Measurements from ENCODE around the gene TMEM50A. TPM values are rescaled to one million over a fixed set of nuclear protein-coding genes. Genes with fewer than 3 reads are reported as not detected.
"Not testable (repeated sequence)": the region's sequence is repeated elsewhere in the genome, so short reads cannot be mapped to it uniquely, and the experiment has no call there.

Gene TMEM50A
- total RNA-seq (118 TPM), polyA plus RNA-seq (ENCODE audit: insufficient read depth, low read depth, low replicate concordance) (115 TPM)
- long read RNA-seq, donor 1, transcript TMEM50A-201 (7 exons, 2,683 nt) = major isoform, 22 of 22 reads
- long read RNA-seq, donor 1, partial matches to known transcripts = 0 of 22 reads
- long read RNA-seq, donor 1, other reads (novel, unspliced or antisense) = 0 of 22 reads
- long read RNA-seq, donor 2, transcript TMEM50A-201 (7 exons, 2,683 nt) = major isoform, 50 of 65 reads
- long read RNA-seq, donor 2, partial matches to known transcripts = 13 of 65 reads
- long read RNA-seq, donor 2, other reads (novel, unspliced or antisense) = 0 of 65 reads
- long read RNA-seq, donor 3, transcript TMEM50A-201 (7 exons, 2,683 nt) = major isoform, 60 of 71 reads
- long read RNA-seq, donor 3, partial matches to known transcripts = 8 of 71 reads
- long read RNA-seq, donor 3, other reads (novel, unspliced or antisense) = 0 of 71 reads
- long read RNA-seq, donor 4, transcript TMEM50A-201 (7 exons, 2,683 nt) = major isoform, 46 of 53 reads
- long read RNA-seq, donor 4, partial matches to known transcripts = 7 of 53 reads
- long read RNA-seq, donor 4, other reads (novel, unspliced or antisense) = 0 of 53 reads
- long read RNA-seq, donor 5, partial matches to known transcripts = 0 of 1 reads
- long read RNA-seq, donor 5, other reads (novel, unspliced or antisense) = 0 of 1 reads
- long read RNA-seq, donor 6, transcript TMEM50A-201 (7 exons, 2,683 nt) = major isoform, 68 of 137 reads
- long read RNA-seq, donor 6, partial matches to known transcripts = 65 of 137 reads
- long read RNA-seq, donor 6, other reads (novel, unspliced or antisense) = 0 of 137 reads
- long read RNA-seq, donor 7, transcript TMEM50A-201 (7 exons, 2,683 nt) = major isoform, 67 of 75 reads
- long read RNA-seq, donor 7, partial matches to known transcripts = 3 of 75 reads
- long read RNA-seq, donor 7, other reads (novel, unspliced or antisense) = 4 of 75 reads
- long read RNA-seq, donor 8, transcript TMEM50A-201 (7 exons, 2,683 nt) = major isoform, 38 of 136 reads
- long read RNA-seq, donor 8, partial matches to known transcripts = 96 of 136 reads
- long read RNA-seq, donor 8, other reads (novel, unspliced or antisense) = 0 of 136 reads
- long read RNA-seq, donor 9, transcript TMEM50A-201 (7 exons, 2,683 nt) = major isoform, 19 of 22 reads
- long read RNA-seq, donor 9, partial matches to known transcripts = 0 of 22 reads
- long read RNA-seq, donor 9, other reads (novel, unspliced or antisense) = 0 of 22 reads
- long read RNA-seq, donor 10, transcript TMEM50A-201 (7 exons, 2,683 nt) = major isoform, 32 of 64 reads
- long read RNA-seq, donor 10, partial matches to known transcripts = 32 of 64 reads
- long read RNA-seq, donor 10, other reads (novel, unspliced or antisense) = 0 of 64 reads

- no peak for TF ChIP-seq CTCF (IDR thresholded peaks at IDR 0.05; ENCODE audit: borderline replicate concordance, extremely low read depth, insufficient read depth)
- Histone ChIP-seq H3K27me3 (ENCODE audit: control insufficient read depth, insufficient read depth, low read length) (no peaks in the 10 kb centered on the region), H3K9me3 (ENCODE audit: control insufficient read depth in 2 of 3, insufficient read depth in 1 of 3, low read length in 3 of 3) (no peaks in the 10 kb centered on the region), H3K27ac (ENCODE audit: low read depth in 2 of 2, low read length in 2 of 2) (peak within 1 kb of the TSS; percentile 94), H3K9ac (ENCODE audit: low read length in 3 of 3) (peak within 1 kb of the TSS; percentile 72 to 88 (median 77)), H3K4me3 (ENCODE audit: low read length in 3 of 3) (peak within 1 kb of the TSS; percentile 83 to 92 (median 88)), H3K36me3 (ENCODE audit: control insufficient read depth in 2 of 3, insufficient read depth in 3 of 3, low read length in 3 of 3) (peaks cover 0 to 2% (median 0%) of the 10 kb centered on the region in 3 donors), H3K4me1 (ENCODE audit: control insufficient read depth in 2 of 3, insufficient read depth in 2 of 3, low read depth in 1 of 3, low read length in 3 of 3) (peaks cover 0 to 3% (median 0%) of the 10 kb centered on the region in 3 donors)
- FAIRE-seq = no peak
- intact Hi-C loops (cut with DNase I) = no loop called here
- DNase-seq = peak; percentile 93 to 96 (median 95)
Observed at GRCh38 chr1:25338188-25338981, at the start of gene TMEM50A. TSS of gene TMEM50A (plus strand) at chr1:25338334. CDS start at chr1:25340487, 2,153 bp downstream.

- H3K9me3 ChIP-seq (ENCODE audit: control insufficient read depth in 2 of 3, insufficient read depth in 1 of 3, low read length in 3 of 3); FAIRE-seq; H3K4me1 ChIP-seq (ENCODE audit: control insufficient read depth in 2 of 3, insufficient read depth in 2 of 3, low read depth in 1 of 3, low read length in 3 of 3); H3K9ac ChIP-seq (ENCODE audit: low read length in 3 of 3); H3K27ac ChIP-seq (ENCODE audit: low read depth in 2 of 2, low read length in 2 of 2); H3K4me3 ChIP-seq (ENCODE audit: low read length in 3 of 3); H3K27me3 ChIP-seq (ENCODE audit: control insufficient read depth, insufficient read depth, low read length); intact Hi-C loops (cut with DNase I); H3K36me3 ChIP-seq (ENCODE audit: control insufficient read depth in 2 of 3, insufficient read depth in 3 of 3, low read length in 3 of 3); DNase-seq: not testable (repeated sequence)
Observed at GRCh38 chr1:25288573-25289101, 49.5 kb upstream of the TMEM50A start.

- H3K27ac ChIP-seq (ENCODE audit: low read depth in 2 of 2, low read length in 2 of 2); intact Hi-C loops (cut with DNase I); H3K4me3 ChIP-seq (ENCODE audit: low read length in 3 of 3); H3K27me3 ChIP-seq (ENCODE audit: control insufficient read depth, insufficient read depth, low read length); H3K9me3 ChIP-seq (ENCODE audit: control insufficient read depth in 2 of 3, insufficient read depth in 1 of 3, low read length in 3 of 3); H3K4me1 ChIP-seq (ENCODE audit: control insufficient read depth in 2 of 3, insufficient read depth in 2 of 3, low read depth in 1 of 3, low read length in 3 of 3); DNase-seq; H3K9ac ChIP-seq (ENCODE audit: low read length in 3 of 3); H3K36me3 ChIP-seq (ENCODE audit: control insufficient read depth in 2 of 3, insufficient read depth in 3 of 3, low read length in 3 of 3); FAIRE-seq: not testable (repeated sequence)
Observed at GRCh38 chr1:25290043-25290442, 48.1 kb upstream of the TMEM50A start.

GRCh38 chr1:25293426-25293825 is 44.7 kb upstream of the TMEM50A start:
- intact Hi-C loops (cut with DNase I); H3K9me3 ChIP-seq (ENCODE audit: control insufficient read depth in 2 of 3, insufficient read depth in 1 of 3, low read length in 3 of 3); H3K36me3 ChIP-seq (ENCODE audit: control insufficient read depth in 2 of 3, insufficient read depth in 3 of 3, low read length in 3 of 3); H3K4me3 ChIP-seq (ENCODE audit: low read length in 3 of 3); H3K27ac ChIP-seq (ENCODE audit: low read depth in 2 of 2, low read length in 2 of 2); H3K27me3 ChIP-seq (ENCODE audit: control insufficient read depth, insufficient read depth, low read length); FAIRE-seq; DNase-seq; H3K9ac ChIP-seq (ENCODE audit: low read length in 3 of 3); H3K4me1 ChIP-seq (ENCODE audit: control insufficient read depth in 2 of 3, insufficient read depth in 2 of 3, low read depth in 1 of 3, low read length in 3 of 3): not testable (repeated sequence)

- FAIRE-seq = not testable (repeated sequence)
Observed at GRCh38 chr1:25294889-25295826, 43.0 kb upstream of the TMEM50A start.

More at GRCh38 chr1:25294889-25295826, 43.0 kb upstream of the TMEM50A start:
- H3K27ac ChIP-seq (ENCODE audit: low read depth in 2 of 2, low read length in 2 of 2); H3K9me3 ChIP-seq (ENCODE audit: control insufficient read depth in 2 of 3, insufficient read depth in 1 of 3, low read length in 3 of 3); H3K27me3 ChIP-seq (ENCODE audit: control insufficient read depth, insufficient read depth, low read length); intact Hi-C loops (cut with DNase I); H3K36me3 ChIP-seq (ENCODE audit: control insufficient read depth in 2 of 3, insufficient read depth in 3 of 3, low read length in 3 of 3); H3K4me3 ChIP-seq (ENCODE audit: low read length in 3 of 3); H3K9ac ChIP-seq (ENCODE audit: low read length in 3 of 3); DNase-seq; H3K4me1 ChIP-seq (ENCODE audit: control insufficient read depth in 2 of 3, insufficient read depth in 2 of 3, low read depth in 1 of 3, low read length in 3 of 3): not testable (repeated sequence)
